ENCODE results near the gene P4HA3. TPM values are rescaled to one million over a fixed set of nuclear protein-coding genes. Genes with fewer than 3 reads are reported as not detected.

Gene P4HA3
- total RNA-seq, 1 experiment from 2014 or later: 0.52 TPM

- intact Hi-C loops (cut with micrococcal nuclease; ENCODE audit: unreplicated experiment): no loop called here
- Histone ChIP-seq H3K27me3 (replicated peaks; ENCODE audit: insufficient read depth, low read depth, low read length, poor library complexity) (no peaks in the 10 kb centered on the region), H3K36me3 (ENCODE audit: insufficient read depth, low read length, poor library complexity, severe bottlenecking) (peaks cover 3% of the 10 kb centered on the region), H3K9me3 (ENCODE audit: low read depth, low read length, poor library complexity, severe bottlenecking) (no peaks in the 10 kb centered on the region), H3K4me3 (ENCODE audit: low read depth, low read length, poor library complexity, severe bottlenecking) (no peak overlapping the region), H3K27ac (ENCODE audit: low read depth, low read length, poor library complexity, severe bottlenecking) (no peak overlapping the region), H3K4me1 (ENCODE audit: insufficient read depth, low read length, poor library complexity, severe bottlenecking) (no peaks in the 10 kb centered on the region)
- DNase-seq (ENCODE audit: low spot score): no peak
- no peak for TF ChIP-seq CTCF (conservative IDR thresholded peaks at IDR 0.05; ENCODE audit: low read depth, low read length)
- no peak for TF ChIP-seq EZH2 (IDR thresholded peaks at IDR 0.05; ENCODE audit: borderline replicate concordance, low read depth, low read length, poor library complexity, severe bottlenecking)
- CTCF ChIA-PET: no interaction called here
- no TSS peak for BruUV-seq (replicated peaks)
- POLR2A ChIA-PET (ENCODE audit: low non-redundant PET): no interaction called here
These were observed 89.6 kb downstream of the P4HA3 start for GRCh38 chr11:74221816-74222215.

- intact Hi-C loops (cut with micrococcal nuclease; ENCODE audit: unreplicated experiment): no loop called here
- Histone ChIP-seq H3K27ac (ENCODE audit: low read depth, low read length, poor library complexity, severe bottlenecking) (no peak overlapping the region), H3K4me3 (ENCODE audit: low read depth, low read length, poor library complexity, severe bottlenecking) (no peak overlapping the region), H3K36me3 (ENCODE audit: insufficient read depth, low read length, poor library complexity, severe bottlenecking) (no peaks in the 10 kb centered on the region), H3K9me3 (ENCODE audit: low read depth, low read length, poor library complexity, severe bottlenecking) (no peaks in the 10 kb centered on the region), H3K27me3 (replicated peaks; ENCODE audit: insufficient read depth, low read depth, low read length, poor library complexity) (no peaks in the 10 kb centered on the region), H3K4me1 (ENCODE audit: insufficient read depth, low read length, poor library complexity, severe bottlenecking) (no peaks in the 10 kb centered on the region)
- BruUV-seq (replicated peaks): no TSS peak
- TF ChIP-seq EZH2 (IDR thresholded peaks at IDR 0.05; ENCODE audit: borderline replicate concordance, low read depth, low read length, poor library complexity, severe bottlenecking) (no peak), CTCF (conservative IDR thresholded peaks at IDR 0.05; ENCODE audit: low read depth, low read length) (no peak)
- ChIA-PET POLR2A (ENCODE audit: low non-redundant PET) (no interaction called here), CTCF (no interaction called here)
- no peak for DNase-seq (ENCODE audit: low spot score)
These were observed 91.1 kb downstream of the P4HA3 start for GRCh38 chr11:74220376-74220775.

Other genes with a start within 250 kb of the P4HA3 start
- gene C2CD3, start 140.6 kb downstream of the P4HA3 start, total RNA-seq (2021): 39.6 and 49.1 TPM in 2 replicates
- 90.9 and 98.3 TPM in 2 replicates for gene PPME1, start 140.4 kb downstream of the P4HA3 start, total RNA-seq (2021)
- 16.1 and 18.2 TPM in 2 replicates for gene PGM2L1, start 86.8 kb upstream of the P4HA3 start, total RNA-seq (2021)
- 106 and 107 TPM in 2 replicates for gene KCNE3, start 155.9 kb upstream of the P4HA3 start, total RNA-seq (2021)
- gene LIPT2, start 182.1 kb upstream of the P4HA3 start, total RNA-seq (2021): 8.6 and 12.6 TPM in 2 replicates

All from A673 (cell line).